ENCODE results near the gene BACH2.
A peak's percentile ranks its signal among the peaks of the same experiment; 100 is the strongest.

BACH2 gene

GRCh38 chr6:90003941-90004340 is 292.7 kb downstream of the BACH2 start:
- no peak for DNase-seq

- no peak for DNase-seq
These were observed 293.4 kb downstream of the BACH2 start for GRCh38 chr6:90003069-90003795.

- no peak for DNase-seq
These were observed 295.5 kb downstream of the BACH2 start for GRCh38 chr6:90000864-90001731.

GRCh38 chr6:89999945-90000825 is 296.5 kb downstream of the BACH2 start:
- DNase-seq = no peak

GRCh38 chr6:89999154-89999553 is 297.5 kb downstream of the BACH2 start:
- peak in 3 of 51 donors; percentile 10 to 19 (median 18) for DNase-seq

- peak in 11 of 51 donors; percentile 4 to 30 (median 15) for DNase-seq
These were observed 298.9 kb downstream of the BACH2 start for GRCh38 chr6:89997456-89998445.

- DNase-seq = no peak
These were observed 303.2 kb downstream of the BACH2 start for GRCh38 chr6:89993411-89993810.

- no peak for DNase-seq
These were observed 303.8 kb downstream of the BACH2 start for GRCh38 chr6:89992818-89993217.

- DNase-seq = no peak
These were observed 306.9 kb downstream of the BACH2 start for GRCh38 chr6:89989742-89990141.

- no peak for DNase-seq
These were observed 308.8 kb downstream of the BACH2 start for GRCh38 chr6:89987830-89988229.

GRCh38 chr6:89987140-89987539 is 309.5 kb downstream of the BACH2 start:
- DNase-seq = no peak

GRCh38 chr6:89986650-89987074 is 310.0 kb downstream of the BACH2 start:
- DNase-seq = peak in 1 of 51 donors; percentile 29

GRCh38 chr6:89985751-89986493 is 310.7 kb downstream of the BACH2 start:
- DNase-seq = peak in 32 of 51 donors; percentile 2 to 82 (median 40)

GRCh38 chr6:89984926-89985750 is 311.5 kb downstream of the BACH2 start:
- DNase-seq = peak in 46 of 51 donors; percentile 3 to 88 (median 60)

GRCh38 chr6:89980353-89980752 is 316.3 kb downstream of the BACH2 start:
- no peak for DNase-seq

GRCh38 chr6:89979481-89980119 is 317.0 kb downstream of the BACH2 start:
- DNase-seq = no peak

GRCh38 chr6:89978749-89979145 is 317.9 kb downstream of the BACH2 start:
- DNase-seq = no peak
